Loucy (cell line): Measurements from ENCODE around the gene TRMT44.

Experiments
- H2AFZ ChIP-seq: fragments of 200-600 bp; sonication (generic); 2 replicates; pipeline ENCODE4 v1.6.0; 2016; ENCODE audit warnings: antibody characterized with exemption, mild to moderate bottlenecking, low read length, moderate library complexity
- H3F3A ChIP-seq: fragments of 200-600 bp; 2 replicates; pipeline ENCODE4 v1.6.0; 2016; ENCODE audit warnings: antibody characterized with exemption, low read depth, mild to moderate bottlenecking
- H3K27me3 ChIP-seq: fragments of 200-600 bp; sonication (generic); 2 replicates; pipeline ENCODE4 v1.6.1; 2014; ENCODE audit warnings: low read length, mild to moderate bottlenecking; ENCODE audit not compliant: insufficient read depth, poor library complexity, severe bottlenecking
- H3K36me3 ChIP-seq: fragments of 200-600 bp; sonication (generic); 2 replicates; pipeline ENCODE4 v1.6.1; 2016; ENCODE audit warnings: low read length; ENCODE audit not compliant: insufficient read depth
- H3K4me1 ChIP-seq: fragments of 200-600 bp; sonication (generic); 2 replicates; pipeline ENCODE4 v1.5.1; 2014; ENCODE audit warnings: low read length, mild to moderate bottlenecking; ENCODE audit not compliant: insufficient read depth, poor library complexity, severe bottlenecking
- H3K4me2 ChIP-seq: fragments of 200-600 bp; sonication (generic); 2 replicates; pipeline ENCODE4 v1.6.0; 2014; ENCODE audit warnings: antibody characterized with exemption, low read length, low read depth, mild to moderate bottlenecking; ENCODE audit not compliant: poor library complexity, severe bottlenecking
- H3K4me3 ChIP-seq: fragments of 200-600 bp; sonication (generic); 2 replicates; pipeline ENCODE4 v1.5.1; 2014; ENCODE audit warnings: low read length, mild to moderate bottlenecking, mixed read lengths; ENCODE audit not compliant: poor library complexity, severe bottlenecking
- H3K79me2 ChIP-seq: fragments of 200-600 bp; sonication (generic); 2 replicates; pipeline ENCODE4 v1.6.1; 2014; ENCODE audit warnings: low read length; ENCODE audit not compliant: insufficient read depth
- H3K9ac ChIP-seq: fragments of 200-600 bp; sonication (generic); 2 replicates; pipeline ENCODE4 v1.6.0; 2014; ENCODE audit warnings: mild to moderate bottlenecking, low read depth, low read length, moderate library complexity; ENCODE audit not compliant: poor library complexity, severe bottlenecking
- H3K9me2 ChIP-seq: fragments of 200-600 bp; sonication (generic); replicated peaks from 2 replicates; pipeline ENCODE4 v1.6.1; 2016; ENCODE audit warnings: low read depth, low read length, mixed read lengths
- H3K9me3 ChIP-seq: fragments of 200-600 bp; sonication (generic); 2 replicates; pipeline ENCODE4 v1.6.1; 2014; ENCODE audit warnings: mild to moderate bottlenecking, antibody characterized with exemption, low read length, low read depth; ENCODE audit not compliant: insufficient read depth
- H4K20me1 ChIP-seq: fragments of 200-600 bp; sonication (generic); 2 replicates; pipeline ENCODE4 v1.6.0; 2014; ENCODE audit warnings: antibody characterized with exemption, low read length, mild to moderate bottlenecking; ENCODE audit not compliant: insufficient read depth, poor library complexity, severe bottlenecking
- CTCF ChIP-seq: fragments of 200-600 bp; sonication (generic); conservative IDR thresholded peaks from 2 replicates; pipeline ENCODE4 v1.5.1; 2014; ENCODE audit warnings: mild to moderate bottlenecking, antibody characterized with exemption, low read length
- EZH2phosphoT487 ChIP-seq: fragments of 200-600 bp; IDR thresholded peaks from 2 replicates; pipeline ENCODE4 v1.6.1; 2018; ENCODE audit warnings: antibody characterized with exemption, mild to moderate bottlenecking, moderate library complexity, borderline replicate concordance

The TRMT44 gene

DNA sequence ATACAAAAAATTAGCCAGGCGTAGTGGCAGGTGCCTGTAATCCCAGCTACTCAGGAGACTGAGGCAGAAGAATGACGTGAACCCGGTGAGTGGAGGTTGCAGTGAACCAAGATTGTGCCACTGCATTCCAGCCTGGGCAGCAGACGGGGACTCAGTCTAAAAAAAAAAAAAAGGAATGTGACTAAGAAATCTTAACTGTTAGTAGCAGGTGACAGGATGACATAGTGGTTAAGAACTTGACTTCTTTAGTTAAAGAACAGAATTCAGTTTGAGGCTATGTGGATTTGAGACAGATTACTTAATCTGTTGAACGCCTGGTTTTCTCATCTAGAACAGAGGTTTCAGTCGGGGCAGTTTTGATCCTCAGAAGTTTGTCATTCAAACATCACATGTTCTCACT, 3.2 kb downstream of the TRMT44 start:
- Histone ChIP-seq H3F3A (no peaks in the 10 kb centered on the region), H3K79me2 (peaks cover 63% of the 10 kb centered on the region), H4K20me1 (peaks cover 4% of the 10 kb centered on the region), H3K9ac (peak overlapping the region; percentile 88), H3K4me1 (peaks cover 24% of the 10 kb centered on the region), H3K4me3 (peak overlapping the region; percentile 92), H2AFZ (no peak overlapping the region), H3K27me3 (no peaks in the 10 kb centered on the region), H3K4me2 (peak overlapping the region; percentile 97), H3K9me3 (no peaks in the 10 kb centered on the region), H3K9me2 (no peaks in the 10 kb centered on the region), H3K36me3 (peaks cover 13% of the 10 kb centered on the region; the same call in 1 of the 2 replicates)
- no peak for TF ChIP-seq CTCF
- TF ChIP-seq EZH2phosphoT487 = no peak

- Histone ChIP-seq H3K79me2 (peaks cover 43% of the 10 kb centered on the region), H3K36me3 (peaks cover 24% of the 10 kb centered on the region; the same call in 1 of the 2 replicates), H3K27me3 (no peaks in the 10 kb centered on the region), H2AFZ (no peak overlapping the region), H3K4me1 (peaks cover 14% of the 10 kb centered on the region), H3K9me2 (no peaks in the 10 kb centered on the region), H3F3A (no peaks in the 10 kb centered on the region), H3K4me3 (no peak overlapping the region), H4K20me1 (peaks cover 4% of the 10 kb centered on the region), H3K9me3 (no peaks in the 10 kb centered on the region), H3K9ac (no peak overlapping the region), H3K4me2 (peak overlapping the region; percentile 97)
- TF ChIP-seq CTCF (no peak), EZH2phosphoT487 (no peak)
Observed at GRCh38 chr4:8446122-8446521, 5.5 kb downstream of the TRMT44 start.

- Histone ChIP-seq H3K9me2 (no peaks in the 10 kb centered on the region), H3K36me3 (peaks cover 73% of the 10 kb centered on the region; the same call in 1 of the 2 replicates), H3K4me1 (no peaks in the 10 kb centered on the region), H3F3A (no peaks in the 10 kb centered on the region), H2AFZ (no peak overlapping the region), H3K4me2 (no peak overlapping the region), H3K9me3 (no peaks in the 10 kb centered on the region), H3K79me2 (no peaks in the 10 kb centered on the region), H3K4me3 (no peak overlapping the region), H3K9ac (no peak overlapping the region), H4K20me1 (no peaks in the 10 kb centered on the region), H3K27me3 (no peaks in the 10 kb centered on the region)
- TF ChIP-seq CTCF (no peak), EZH2phosphoT487 (no peak)
Observed at GRCh38 chr4:8451440-8452182, 11.0 kb downstream of the TRMT44 start.
